A673 (cell line): ENCODE results near the gene DLGAP1. TPM values are rescaled to one million over a fixed set of nuclear protein-coding genes. Genes with fewer than 3 reads are reported as not detected.

Experiments
- BruUV-seq: library from RNA; stranded (reverse); fragments of 400-500 nt; replicated peaks from 2 replicates; lab custom pipeline; 2021; lab: Mats Ljungman, UMichigan
- CTCF ChIA-PET: fragments of 300-600 bp; sonication (Branson Sonifier 250); formaldehyde crosslinking; loops from one replicate; lab custom pipeline; 2022; ENCODE audit warnings: antibody characterized with exemption; lab: Charles Lee
- POLR2A ChIA-PET: fragments of 300-600 bp; sonication (Branson Sonifier 250); formaldehyde crosslinking; loops from one replicate; lab custom pipeline; 2022; ENCODE audit warnings: antibody characterized with exemption; ENCODE audit not compliant: low non-redundant PET; lab: Charles Lee
- DNase-seq: peaks from one replicate; pipeline ENCODE4 v3.0.0-alpha.2; 2015; ENCODE audit warnings: low spot score
- H3K27ac ChIP-seq: fragments of 200-600 bp; sonication (generic); 2 replicates; pipeline ENCODE4 v1.5.1; 2016; ENCODE audit warnings: mixed run types, low read depth, mild to moderate bottlenecking, mixed read lengths, antibody characterized with exemption, low read length; ENCODE audit not compliant: poor library complexity, severe bottlenecking
- H3K27me3 ChIP-seq: fragments of 200-600 bp; sonication (generic); replicated peaks from 2 replicates; pipeline ENCODE4 v1.6.1; 2017; ENCODE audit warnings: mixed run types, low read depth, mild to moderate bottlenecking, mixed read lengths, antibody characterized with exemption, low read length; ENCODE audit not compliant: insufficient read depth, poor library complexity
- H3K36me3 ChIP-seq: fragments of 200-600 bp; sonication (generic); 2 replicates; pipeline ENCODE4 v1.6.1; 2016; ENCODE audit warnings: mixed run types, mild to moderate bottlenecking, mixed read lengths, antibody characterized with exemption, low read length; ENCODE audit not compliant: insufficient read depth, poor library complexity, severe bottlenecking
- H3K4me1 ChIP-seq: fragments of 200-600 bp; sonication (generic); 2 replicates; pipeline ENCODE4 v1.6.1; 2017; ENCODE audit warnings: mixed run types, mild to moderate bottlenecking, mixed read lengths, antibody characterized with exemption, low read length; ENCODE audit not compliant: insufficient read depth, poor library complexity, severe bottlenecking
- H3K4me3 ChIP-seq: fragments of 200-600 bp; sonication (generic); 2 replicates; pipeline ENCODE4 v1.5.1; 2016; ENCODE audit warnings: low read depth, mixed run types, mild to moderate bottlenecking, mixed read lengths, low read length; ENCODE audit not compliant: poor library complexity, severe bottlenecking
- H3K9me3 ChIP-seq: fragments of 200-600 bp; sonication (generic); 2 replicates; pipeline ENCODE4 v1.6.1; 2016; ENCODE audit warnings: mixed run types, low read depth, mild to moderate bottlenecking, mixed read lengths, antibody characterized with exemption, low read length; ENCODE audit not compliant: poor library complexity, severe bottlenecking
- EZH2 ChIP-seq: fragments of 200-600 bp; sonication (generic); IDR thresholded peaks from 2 replicates; pipeline ENCODE4 v1.6.1; 2017; ENCODE audit warnings: borderline replicate concordance, low read depth, mild to moderate bottlenecking, mixed read lengths, antibody characterized with exemption, low read length; ENCODE audit not compliant: poor library complexity, severe bottlenecking
- intact Hi-C: fragments of 100-400 bp; cut with micrococcal nuclease; formaldehyde crosslinking; loops from one replicate; pipeline ENCODE4 v1.10.0; 2022; ENCODE audit not compliant: unreplicated experiment
- total RNA-seq: library from RNA; stranded (reverse); gene quantifications from 2 replicates; pipeline ENCODE4 v1.2.3, GENCODE V29; 2021
- TF ChIP-seq, protein P1 (sequence below): fragments of 300-800, 200-600 bp; sonication (generic); conservative IDR thresholded peaks from 2 replicates; pipeline ENCODE4 v1.5.1; 2017; ENCODE audit warnings: low read depth, mild to moderate bottlenecking, antibody characterized with exemption, low read length, moderate library complexity, mixed read lengths

DLGAP1 gene
- total RNA-seq, 1 experiment from 2014 or later: 135 TPM

DNA sequence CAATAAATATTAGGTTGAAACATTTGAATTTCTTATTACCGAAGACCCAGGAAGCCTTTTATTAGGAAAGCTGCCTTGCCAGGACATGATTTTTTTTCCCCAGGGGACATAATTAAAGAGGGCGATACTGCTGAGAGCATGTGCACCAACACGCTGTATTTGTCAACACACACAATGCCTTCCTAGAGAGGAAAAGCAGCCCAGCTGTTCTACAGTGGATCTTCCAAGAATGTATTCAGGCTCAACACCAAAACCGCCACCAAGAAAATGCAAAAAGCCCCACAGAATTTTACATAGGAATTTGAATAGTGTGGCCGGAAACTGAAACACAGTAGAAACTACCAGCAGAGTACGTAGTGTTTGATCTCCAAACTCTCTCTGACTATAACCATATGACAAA is 320.4 kb downstream of the DLGAP1 start:
- DNase-seq: peak; percentile 91
- Histone ChIP-seq H3K9me3 (no peaks in the 10 kb centered on the region), H3K27ac (no peak overlapping the region), H3K4me1 (peaks cover 47% of the 10 kb centered on the region), H3K36me3 (no peaks in the 10 kb centered on the region), H3K4me3 (peak overlapping the region; percentile 3), H3K27me3 (no peaks in the 10 kb centered on the region)
- intact Hi-C loops: loop anchor here (5.0 kb wide), 1 partner anchor 133 kb away; no protein-coding TSS in a partner anchor
- no TSS peak for BruUV-seq
- ChIA-PET POLR2A (no interaction called here), CTCF (no interaction called here)
- TF ChIP-seq, protein P1, sequence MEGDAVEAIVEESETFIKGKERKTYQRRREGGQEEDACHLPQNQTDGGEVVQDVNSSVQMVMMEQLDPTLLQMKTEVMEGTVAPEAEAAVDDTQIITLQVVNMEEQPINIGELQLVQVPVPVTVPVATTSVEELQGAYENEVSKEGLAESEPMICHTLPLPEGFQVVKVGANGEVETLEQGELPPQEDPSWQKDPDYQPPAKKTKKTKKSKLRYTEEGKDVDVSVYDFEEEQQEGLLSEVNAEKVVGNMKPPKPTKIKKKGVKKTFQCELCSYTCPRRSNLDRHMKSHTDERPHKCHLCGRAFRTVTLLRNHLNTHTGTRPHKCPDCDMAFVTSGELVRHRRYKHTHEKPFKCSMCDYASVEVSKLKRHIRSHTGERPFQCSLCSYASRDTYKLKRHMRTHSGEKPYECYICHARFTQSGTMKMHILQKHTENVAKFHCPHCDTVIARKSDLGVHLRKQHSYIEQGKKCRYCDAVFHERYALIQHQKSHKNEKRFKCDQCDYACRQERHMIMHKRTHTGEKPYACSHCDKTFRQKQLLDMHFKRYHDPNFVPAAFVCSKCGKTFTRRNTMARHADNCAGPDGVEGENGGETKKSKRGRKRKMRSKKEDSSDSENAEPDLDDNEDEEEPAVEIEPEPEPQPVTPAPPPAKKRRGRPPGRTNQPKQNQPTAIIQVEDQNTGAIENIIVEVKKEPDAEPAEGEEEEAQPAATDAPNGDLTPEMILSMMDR: no peak
- TF ChIP-seq EZH2: no peak

DNA sequence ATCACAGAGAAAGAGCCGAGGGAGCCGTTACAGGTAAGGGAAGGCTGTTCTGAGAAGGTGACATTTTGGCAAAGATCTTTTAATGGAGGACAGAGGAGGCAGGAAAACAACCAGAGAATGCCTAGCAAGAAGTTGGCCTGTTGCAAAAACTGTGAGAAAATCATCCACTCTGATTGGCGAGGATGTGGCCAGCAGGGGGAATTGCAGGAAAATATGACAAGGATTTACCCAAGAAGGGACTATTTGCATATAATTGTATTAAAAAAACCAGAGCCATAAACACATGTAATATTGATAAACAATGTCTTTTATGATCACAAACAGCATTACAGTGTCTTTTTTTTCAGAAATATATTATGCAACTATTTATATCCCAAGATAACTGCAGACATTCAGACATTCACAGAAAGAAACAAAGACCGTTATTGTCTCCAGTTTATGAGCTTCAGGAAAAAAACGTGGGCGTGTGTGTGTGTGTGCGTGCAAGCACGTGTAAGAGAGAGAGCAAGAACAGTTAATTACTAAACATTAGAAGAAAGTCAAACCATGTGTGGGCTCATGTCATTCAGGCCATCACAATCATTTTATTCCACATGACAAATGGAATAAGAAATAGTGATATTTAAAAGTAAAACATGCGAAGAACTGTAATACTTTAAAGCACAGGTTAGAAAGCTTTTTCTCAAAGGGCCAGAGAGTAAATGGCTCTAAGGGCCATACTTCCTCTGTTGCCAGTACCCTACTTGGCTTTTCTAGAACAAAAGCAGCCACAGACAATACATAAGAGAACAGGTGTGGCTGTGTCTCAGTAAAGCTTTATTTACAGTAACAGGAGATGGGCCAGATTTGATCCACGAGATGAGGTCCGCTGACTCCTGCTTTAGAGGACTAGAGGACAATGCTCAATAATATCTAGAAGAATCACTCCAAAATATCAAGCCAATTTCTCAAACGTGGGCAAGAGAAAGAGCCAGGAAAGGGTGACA is 324.1 kb downstream of the DLGAP1 start:
- TF ChIP-seq, protein P1: peak; percentile 58
- TF ChIP-seq EZH2: no peak
- H3K36me3 ChIP-seq: no peaks in the 10 kb centered on the region
- no peak overlapping the region for H3K4me3 ChIP-seq
- intact Hi-C loops: loop anchor here (5.0 kb wide), 1 partner anchor 136 kb away; no protein-coding TSS in a partner anchor
- POLR2A ChIA-PET: no interaction called here
- CTCF ChIA-PET: interaction anchor here (0.6 to 1.3 kb wide), 2 partner anchors 12 to 86 kb away, joined by 3 to 5 read pairs; no protein-coding TSS in a partner anchor
- no TSS peak for BruUV-seq
- H3K9me3 ChIP-seq: no peaks in the 10 kb centered on the region
- DNase-seq: peak; percentile 60
- no peaks in the 10 kb centered on the region for H3K27me3 ChIP-seq
- H3K27ac ChIP-seq: no peak overlapping the region
- H3K4me1 ChIP-seq: peaks cover 65% of the 10 kb centered on the region

DNA sequence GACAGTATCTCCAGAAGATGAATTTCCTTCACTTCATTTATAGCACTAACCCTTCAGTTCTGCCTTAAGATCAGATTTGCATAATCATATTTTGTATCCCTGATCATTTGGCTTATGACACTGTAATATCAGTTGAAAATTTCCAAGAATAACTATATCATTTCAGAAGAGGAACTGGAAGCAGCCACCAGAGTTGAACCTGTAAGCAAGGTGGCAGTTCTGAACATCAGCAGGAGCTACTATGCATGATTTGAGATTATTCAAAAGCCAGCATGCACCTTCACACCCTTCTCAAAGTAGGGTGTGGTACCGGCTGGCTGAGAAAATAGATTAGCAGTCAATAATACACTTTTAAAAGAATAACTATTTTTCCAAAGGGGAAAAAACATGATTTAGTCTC is 328.2 kb downstream of the DLGAP1 start:
- BruUV-seq: no TSS peak
- ChIA-PET CTCF (no interaction called here), POLR2A (no interaction called here)

More for the DNA sequence above, 328.2 kb downstream of the DLGAP1 start:
- Histone ChIP-seq H3K27ac (no peak overlapping the region), H3K36me3 (no peaks in the 10 kb centered on the region), H3K27me3 (no peaks in the 10 kb centered on the region), H3K4me1 (peaks cover 68% of the 10 kb centered on the region), H3K9me3 (no peaks in the 10 kb centered on the region), H3K4me3 (no peak overlapping the region)
- no peak for DNase-seq
- intact Hi-C loops: no loop called here
- TF ChIP-seq, protein P1: no peak
- no peak for TF ChIP-seq EZH2
